Measurements from ENCODE around the gene NRAP. TPM values are rescaled to one million over a fixed set of nuclear protein-coding genes. Genes with fewer than 3 reads are reported as not detected.

Gene NRAP
- total RNA-seq, 1 donor from 2014 or later = not detected

DNA sequence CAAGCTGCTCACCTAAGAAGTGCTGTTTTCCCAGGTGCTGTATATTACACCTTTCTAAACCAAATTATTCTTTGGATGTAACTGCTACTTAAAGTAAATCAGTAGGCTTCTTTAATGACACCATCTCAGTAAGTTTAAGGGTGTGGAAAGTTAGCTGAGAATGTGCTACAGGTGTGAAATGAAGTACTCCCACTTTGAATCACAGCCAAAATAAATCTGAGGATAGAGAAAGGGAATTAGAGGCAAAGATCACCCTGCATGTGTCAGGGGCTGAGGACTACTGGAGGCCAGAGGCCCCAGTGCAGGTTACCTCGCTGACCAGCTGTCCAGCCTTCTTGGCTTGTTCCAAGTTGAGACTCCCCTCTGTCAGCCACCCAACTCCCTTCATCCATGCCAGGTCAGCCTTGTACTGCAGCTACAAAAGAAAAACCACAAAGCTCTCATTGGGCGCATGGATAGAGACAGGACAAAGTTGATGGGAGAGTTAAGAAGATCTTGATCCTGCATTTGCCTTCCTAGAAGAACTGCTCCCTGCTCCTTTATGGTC, 35.2 kb downstream of the NRAP start:
- H3K4me1 Mint-ChIP-seq (ENCODE audit: low read depth) = peaks cover 20% of the 10 kb centered on the region
- no peak for DNase-seq (ENCODE audit: low spot score)

DNA sequence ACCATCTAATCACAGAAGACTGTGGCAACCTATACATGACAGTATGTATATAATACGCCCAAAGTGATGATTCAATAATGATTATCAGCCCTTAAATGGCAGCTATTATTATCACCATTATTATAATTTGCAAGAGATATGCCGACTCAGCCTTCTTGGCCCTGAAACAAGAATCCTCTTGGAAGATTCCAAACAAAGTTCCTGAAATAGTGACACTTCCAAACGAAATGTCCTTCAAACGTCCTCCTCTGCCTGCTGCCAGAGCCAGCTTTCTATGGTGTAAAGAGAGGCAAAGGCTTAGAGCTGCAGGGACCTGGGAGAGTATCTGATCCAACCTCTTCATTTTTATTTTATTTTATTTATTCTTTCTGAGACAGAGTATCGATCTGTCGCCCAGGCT, 36.0 kb downstream of the NRAP start:
- no peak overlapping the region for H3K4me3 Mint-ChIP-seq (ENCODE audit: unreplicated experiment)
- no peak for TF ChIP-seq CTCF (IDR thresholded peaks at IDR 0.05)
- H3K27ac Mint-ChIP-seq (ENCODE audit: unreplicated experiment) = no peak overlapping the region
- peaks cover 21% of the 10 kb centered on the region for H3K27me3 Mint-ChIP-seq (ENCODE audit: low read depth)
- no peaks in the 10 kb centered on the region for H3K36me3 Mint-ChIP-seq (ENCODE audit: low read depth)
- H3K4me1 Mint-ChIP-seq (ENCODE audit: low read depth) = peaks cover 20% of the 10 kb centered on the region
- DNase-seq (ENCODE audit: low spot score) = no peak
- H3K9me3 Mint-ChIP-seq (ENCODE audit: low read depth) = no peaks in the 10 kb centered on the region

More for the DNA sequence above, 35.2 kb downstream of the NRAP start:
- TF ChIP-seq CTCF (IDR thresholded peaks at IDR 0.05) = no peak
- Mint-ChIP-seq H3K27me3 (ENCODE audit: low read depth) (peaks cover 16% of the 10 kb centered on the region), H3K27ac (ENCODE audit: unreplicated experiment) (no peak overlapping the region), H3K36me3 (ENCODE audit: low read depth) (no peaks in the 10 kb centered on the region), H3K9me3 (ENCODE audit: low read depth) (no peaks in the 10 kb centered on the region), H3K4me3 (ENCODE audit: unreplicated experiment) (no peak overlapping the region)

GRCh38 chr10:113626809-113627355, 37.0 kb downstream of the NRAP start:
- H3K4me1 Mint-ChIP-seq (ENCODE audit: low read depth) = peaks cover 20% of the 10 kb centered on the region
- peaks cover 25% of the 10 kb centered on the region for H3K27me3 Mint-ChIP-seq (ENCODE audit: low read depth)
- H3K36me3 Mint-ChIP-seq (ENCODE audit: low read depth) = no peaks in the 10 kb centered on the region
- no peak for DNase-seq (ENCODE audit: low spot score)
- peak overlapping the region; percentile 65 for H3K27ac Mint-ChIP-seq (ENCODE audit: unreplicated experiment)
- H3K4me3 Mint-ChIP-seq (ENCODE audit: unreplicated experiment) = no peak overlapping the region
- H3K9me3 Mint-ChIP-seq (ENCODE audit: low read depth) = no peaks in the 10 kb centered on the region
- TF ChIP-seq CTCF (IDR thresholded peaks at IDR 0.05) = no peak

- Mint-ChIP-seq H3K4me1 (ENCODE audit: low read depth) (peaks cover 15% of the 10 kb centered on the region), H3K4me3 (ENCODE audit: unreplicated experiment) (no peak overlapping the region), H3K27me3 (ENCODE audit: low read depth) (peaks cover 27% of the 10 kb centered on the region), H3K27ac (ENCODE audit: unreplicated experiment) (no peak overlapping the region), H3K36me3 (ENCODE audit: low read depth) (no peaks in the 10 kb centered on the region), H3K9me3 (ENCODE audit: low read depth) (no peaks in the 10 kb centered on the region)
- no peak for DNase-seq (ENCODE audit: low spot score)
- TF ChIP-seq CTCF (IDR thresholded peaks at IDR 0.05) = no peak
Observed at GRCh38 chr10:113625461-113626186, 38.2 kb downstream of the NRAP start.

GRCh38 chr10:113622831-113623230, 41.0 kb downstream of the NRAP start:
- H3K27me3 Mint-ChIP-seq (ENCODE audit: low read depth) = peaks cover 32% of the 10 kb centered on the region
- H3K27ac Mint-ChIP-seq (ENCODE audit: unreplicated experiment) = no peak overlapping the region
- no peaks in the 10 kb centered on the region for H3K36me3 Mint-ChIP-seq (ENCODE audit: low read depth)
- no peak for DNase-seq (ENCODE audit: low spot score)
- H3K9me3 Mint-ChIP-seq (ENCODE audit: low read depth) = no peaks in the 10 kb centered on the region
- H3K4me3 Mint-ChIP-seq (ENCODE audit: unreplicated experiment) = no peak overlapping the region
- H3K4me1 Mint-ChIP-seq (ENCODE audit: low read depth) = peaks cover 13% of the 10 kb centered on the region
- no peak for TF ChIP-seq CTCF (IDR thresholded peaks at IDR 0.05)
